Neural crest cell (in vitro differentiated cells): ENCODE measurements around the gene ECSCR. TPM values are rescaled to one million over a fixed set of nuclear protein-coding genes. Genes with fewer than 3 reads are reported as not detected.

Experiments used
- DNase-seq: peaks from one replicate; pipeline ENCODE4 v3.0.0; 2021; ENCODE audit warnings: low read depth, mixed read lengths, low spot score
- H3K27ac Mint-ChIP-seq: one replicate; pipeline ENCODE4 v1.8.0; 2021; ENCODE audit warnings: mild to moderate bottlenecking, mixed read lengths; ENCODE audit not compliant: unreplicated experiment
- H3K27me3 Mint-ChIP-seq: 2 replicates; pipeline ENCODE4 v1.8.0; 2021; ENCODE audit warnings: low read depth, mild to moderate bottlenecking, mixed read lengths
- H3K36me3 Mint-ChIP-seq: 2 replicates; pipeline ENCODE4 v1.8.0; 2021; ENCODE audit warnings: low read depth, mild to moderate bottlenecking, mixed read lengths
- H3K4me1 Mint-ChIP-seq: 2 replicates; pipeline ENCODE4 v1.8.0; 2021; ENCODE audit warnings: mixed read lengths
- H3K4me3 Mint-ChIP-seq: one replicate; pipeline ENCODE4 v1.8.0; 2021; ENCODE audit warnings: mild to moderate bottlenecking, mixed read lengths
- H3K9me3 Mint-ChIP-seq: 2 replicates; pipeline ENCODE4 v1.8.0; 2021; ENCODE audit warnings: mixed read lengths
- CTCF ChIP-seq: fragments of 200-600 bp; sonication (generic); conservative IDR thresholded peaks from 2 replicates; pipeline ENCODE4 v1.5.0; 2021; ENCODE audit warnings: antibody characterized with exemption, mild to moderate bottlenecking
- total RNA-seq: library from RNA; stranded (reverse); gene quantifications from 2 replicates; pipeline ENCODE4 v1.2.1, GENCODE V29; 2021

The ECSCR gene
- total RNA-seq, 1 donor from 2014 or later: not detected

DNA sequence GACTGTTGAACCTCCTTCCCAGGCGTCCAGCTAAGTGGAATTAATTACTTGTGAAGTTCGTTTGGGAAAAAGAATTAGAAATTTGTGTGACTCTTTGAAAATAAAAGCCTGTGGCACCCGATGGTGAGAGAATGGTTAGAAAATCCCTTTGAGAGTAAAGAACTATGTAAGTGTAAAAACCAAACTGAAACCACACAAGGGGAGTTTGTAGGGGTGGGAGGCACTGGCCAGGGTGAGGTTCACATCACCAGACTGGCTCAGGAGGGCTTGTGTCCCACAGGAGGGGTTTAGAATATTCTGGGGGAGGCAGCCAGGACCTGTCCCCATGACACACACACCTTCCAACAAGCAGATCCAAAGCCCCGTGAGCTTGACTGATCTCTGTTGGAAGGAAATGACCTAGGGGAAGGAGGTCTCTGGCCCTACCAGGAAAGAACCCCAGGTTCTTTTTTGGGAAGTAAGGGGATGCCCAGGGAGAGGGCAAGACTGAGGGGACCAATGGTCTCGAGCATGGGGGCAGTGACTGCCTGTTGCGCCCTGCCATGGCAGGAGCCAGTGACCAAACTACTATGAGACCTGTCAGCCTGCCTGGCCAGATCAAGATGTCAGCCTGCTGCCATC lies 62.9 kb downstream of the ECSCR start:
- H3K27ac Mint-ChIP-seq: no peak overlapping the region
- H3K36me3 Mint-ChIP-seq: peaks cover 4% of the 10 kb centered on the region
- no peak overlapping the region for H3K4me3 Mint-ChIP-seq
- TF ChIP-seq CTCF: no peak
- no peaks in the 10 kb centered on the region for H3K9me3 Mint-ChIP-seq
- H3K27me3 Mint-ChIP-seq: peaks cover 22% of the 10 kb centered on the region
- no peak for DNase-seq
- H3K4me1 Mint-ChIP-seq: peaks cover 23% of the 10 kb centered on the region

Other genes with a start within 250 kb of the ECSCR start
- gene MATR3, start 169.0 kb downstream of the ECSCR start, total RNA-seq: 321 and 329 TPM in 2 replicates
- 103 and 104 TPM in 2 replicates for gene PAIP2, start 120.9 kb downstream of the ECSCR start, total RNA-seq
- not detected in 2 replicates for gene SLC23A1, start 79.4 kb downstream of the ECSCR start, total RNA-seq
- gene MZB1, start 72.8 kb downstream of the ECSCR start, total RNA-seq: 0.25 and 0.30 TPM in 2 replicates
- gene PROB1, start 67.6 kb downstream of the ECSCR start, total RNA-seq: 2.2 and 2.4 TPM in 2 replicates
- 15.2 and 16.1 TPM in 2 replicates for gene SPATA24, start 58.7 kb downstream of the ECSCR start, total RNA-seq
- gene DNAJC18, start 23.2 kb downstream of the ECSCR start, total RNA-seq: 27.9 and 32.5 TPM in 2 replicates
- not detected in 2 replicates for gene SMIM33, start 8.3 kb upstream of the ECSCR start, total RNA-seq
- 0.23 and 0.49 TPM in 2 replicates for gene STING1, start 20.0 kb upstream of the ECSCR start, total RNA-seq
- 165 and 166 TPM in 2 replicates for gene UBE2D2, start 98.6 kb upstream of the ECSCR start, total RNA-seq
- 29.2 and 30.4 TPM in 2 replicates for gene CXXC5, start 185.6 kb upstream of the ECSCR start, total RNA-seq